HCT116 (cell line): ENCODE results near the gene SRA1.

Experiments
- EZH2phosphoT487 ChIP-seq: fragments of 200-600 bp; IDR thresholded peaks from 2 replicates; pipeline ENCODE4 v1.6.1; 2018; ENCODE audit warnings: antibody characterized with exemption, borderline replicate concordance
- TF ChIP-seq, protein P1 (sequence below), 3 experiments: fragments of 200-600 bp in 1 of 3; sonication (generic) in 1 of 3; IDR thresholded peaks in 2 of 3; conservative IDR thresholded peaks in 1 of 3; 2 replicates each; pipeline ENCODE4 v1.5.1; 2012 to 2017; ENCODE audit warnings: low read depth in 2 of 3, low read length in 2 of 3, antibody characterized with exemption in 1 of 3, borderline replicate concordance in 1 of 3, control low read depth in 1 of 3, mild to moderate bottlenecking in 1 of 3, mixed read lengths in 1 of 3, mixed run types in 1 of 3, moderate library complexity in 1 of 3; ENCODE audit not compliant: insufficient read depth in 1 of 3

DNA sequence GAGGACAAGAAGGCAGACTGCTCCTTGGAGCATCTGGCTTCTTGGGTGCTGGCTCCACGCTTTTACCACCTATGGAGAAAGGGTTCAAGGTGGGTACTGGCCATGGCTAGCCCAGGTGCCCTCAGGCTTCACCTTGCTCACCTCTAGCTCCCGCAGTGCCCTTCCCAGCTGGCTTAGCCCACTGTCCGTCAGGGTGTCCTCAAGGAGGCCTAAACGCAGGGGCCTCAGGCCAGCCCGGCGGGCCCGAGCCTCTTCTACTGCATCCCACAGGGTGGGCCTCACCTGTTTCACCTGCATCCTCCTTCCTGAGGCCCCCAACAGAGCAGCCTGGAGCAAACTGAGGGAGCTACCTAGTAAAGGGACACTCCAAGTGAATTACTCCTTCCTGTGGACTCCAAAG, 16.4 kb upstream of the SRA1 start:
- TF ChIP-seq, protein P1, sequence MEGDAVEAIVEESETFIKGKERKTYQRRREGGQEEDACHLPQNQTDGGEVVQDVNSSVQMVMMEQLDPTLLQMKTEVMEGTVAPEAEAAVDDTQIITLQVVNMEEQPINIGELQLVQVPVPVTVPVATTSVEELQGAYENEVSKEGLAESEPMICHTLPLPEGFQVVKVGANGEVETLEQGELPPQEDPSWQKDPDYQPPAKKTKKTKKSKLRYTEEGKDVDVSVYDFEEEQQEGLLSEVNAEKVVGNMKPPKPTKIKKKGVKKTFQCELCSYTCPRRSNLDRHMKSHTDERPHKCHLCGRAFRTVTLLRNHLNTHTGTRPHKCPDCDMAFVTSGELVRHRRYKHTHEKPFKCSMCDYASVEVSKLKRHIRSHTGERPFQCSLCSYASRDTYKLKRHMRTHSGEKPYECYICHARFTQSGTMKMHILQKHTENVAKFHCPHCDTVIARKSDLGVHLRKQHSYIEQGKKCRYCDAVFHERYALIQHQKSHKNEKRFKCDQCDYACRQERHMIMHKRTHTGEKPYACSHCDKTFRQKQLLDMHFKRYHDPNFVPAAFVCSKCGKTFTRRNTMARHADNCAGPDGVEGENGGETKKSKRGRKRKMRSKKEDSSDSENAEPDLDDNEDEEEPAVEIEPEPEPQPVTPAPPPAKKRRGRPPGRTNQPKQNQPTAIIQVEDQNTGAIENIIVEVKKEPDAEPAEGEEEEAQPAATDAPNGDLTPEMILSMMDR (IDR thresholded peaks at IDR 0.05 in 2 of 3, conservative IDR thresholded peaks at IDR 0.05 in 1 of 3; ENCODE audit: borderline replicate concordance in 1 of 3, insufficient read depth in 1 of 3, low read depth in 2 of 3, low read length in 2 of 3) = no peak
- no peak for TF ChIP-seq EZH2phosphoT487
